Neural progenitor cell (in vitro differentiated cells): Measurements from ENCODE around the gene SLC36A1.

Source experiments
- CTCF ChIP-seq: fragments of 200-600 bp; sonication (generic); IDR thresholded peaks from 2 replicates; pipeline ENCODE4 v1.5.1; 2017; ENCODE audit warnings: antibody characterized with exemption, mild to moderate bottlenecking
- EZH2phosphoT487 ChIP-seq: fragments of 200-600 bp; sonication (generic); IDR thresholded peaks from 2 replicates; pipeline ENCODE4 v1.6.1; 2017; ENCODE audit warnings: antibody characterized with exemption

DNA sequence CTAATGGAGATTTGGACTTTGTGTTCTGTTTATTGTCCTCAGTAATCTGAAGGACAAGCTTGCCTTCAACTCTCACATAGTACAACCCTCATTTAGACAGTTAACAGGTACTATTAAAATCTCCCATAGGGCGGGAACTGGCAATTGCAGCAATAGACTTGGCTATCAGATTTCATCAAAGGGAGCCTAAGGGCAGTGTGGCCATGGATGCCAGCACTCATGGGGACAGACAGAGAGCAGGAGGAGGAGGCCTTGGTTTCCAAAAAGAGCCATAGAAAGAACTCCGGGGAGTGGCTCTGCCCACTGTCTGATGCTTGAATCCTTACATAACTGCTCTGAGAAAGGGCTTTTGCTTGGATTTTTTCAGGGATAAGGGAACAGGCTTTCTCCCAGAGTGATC, 6.8 kb downstream of the SLC36A1 start:
- TF ChIP-seq CTCF (no peak), EZH2phosphoT487 (no peak)
